Lung microvascular endothelial cell (primary cell): ENCODE results near the gene SNPH. TPM values are rescaled to one million over a fixed set of nuclear protein-coding genes. Genes with fewer than 3 reads are reported as not detected.

Experiments used
- DNase-seq, 2 donors: peaks; one replicate each; pipeline versions ENCODE4 v3.0.0 to v3.0.0-alpha.2; 2010; ENCODE audit warnings: low read depth in 2 of 2
- total RNA-seq: library from RNA; depleted of rRNA; stranded (reverse); fragments of >200 nt; gene quantifications from 2 replicates; pipeline ENCODE4 v1.2.1, GENCODE V29; 2014

SNPH gene
- total RNA-seq, 1 donor from 2014 or later: 1.8 TPM

DNA sequence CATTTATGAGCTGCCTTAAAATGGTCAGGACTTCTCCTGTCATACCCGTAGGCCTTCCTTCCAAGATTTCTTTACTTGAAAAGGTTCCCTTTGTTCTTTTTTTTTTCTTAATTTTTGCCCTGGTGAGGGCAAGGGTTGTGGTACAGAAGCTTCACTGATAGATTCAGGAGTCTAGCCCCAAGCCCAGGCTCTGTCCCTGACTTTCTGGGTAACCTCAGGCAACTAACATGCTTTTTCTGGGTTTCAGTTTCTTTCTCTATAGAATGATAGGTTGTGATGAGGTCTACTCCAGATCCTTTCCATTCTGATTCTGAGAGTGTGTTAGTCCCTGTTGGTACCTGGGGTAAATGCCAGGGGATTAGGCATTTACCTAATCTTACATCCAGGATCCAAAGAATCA, 21.2 kb downstream of the SNPH start:
- DNase-seq: no peak

DNA sequence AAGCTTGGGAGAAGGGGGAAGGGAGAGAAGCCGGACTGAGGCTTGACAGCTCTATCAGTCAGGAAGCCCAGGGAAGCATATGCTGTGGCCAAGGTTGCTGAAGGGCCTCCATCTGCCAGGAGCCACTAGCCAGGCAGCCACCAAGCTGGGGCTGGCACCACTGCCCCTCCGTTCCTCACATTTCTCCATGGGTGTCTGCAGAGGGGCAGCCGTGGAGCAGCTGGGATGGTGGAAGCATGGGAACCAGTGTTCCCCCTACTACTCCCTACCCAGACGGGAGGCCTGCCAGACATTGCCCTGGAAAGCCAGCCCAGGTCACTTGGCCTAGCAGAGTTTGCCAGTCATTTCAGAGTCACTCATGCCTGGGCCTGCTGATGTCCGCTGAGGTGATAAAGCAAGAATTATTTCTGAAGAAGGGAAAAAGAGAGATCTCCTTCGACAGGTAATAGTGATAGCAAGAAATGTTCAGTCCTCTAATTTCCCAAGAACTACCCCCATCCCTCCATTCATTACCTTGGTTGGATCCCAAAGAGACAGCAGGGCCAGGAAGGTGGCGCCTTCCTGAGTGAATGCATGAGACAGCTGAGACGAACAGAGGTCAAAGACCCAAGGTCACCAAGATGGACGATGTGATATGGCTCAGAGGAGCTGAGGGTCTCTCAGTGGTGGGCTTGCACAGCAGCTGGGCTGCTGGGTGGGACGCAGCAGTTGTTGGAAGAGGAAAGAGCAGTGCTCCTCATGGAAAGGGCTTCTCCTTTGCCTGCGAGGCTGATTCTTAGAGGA, 21.9 kb downstream of the SNPH start:
- no peak for DNase-seq

DNA sequence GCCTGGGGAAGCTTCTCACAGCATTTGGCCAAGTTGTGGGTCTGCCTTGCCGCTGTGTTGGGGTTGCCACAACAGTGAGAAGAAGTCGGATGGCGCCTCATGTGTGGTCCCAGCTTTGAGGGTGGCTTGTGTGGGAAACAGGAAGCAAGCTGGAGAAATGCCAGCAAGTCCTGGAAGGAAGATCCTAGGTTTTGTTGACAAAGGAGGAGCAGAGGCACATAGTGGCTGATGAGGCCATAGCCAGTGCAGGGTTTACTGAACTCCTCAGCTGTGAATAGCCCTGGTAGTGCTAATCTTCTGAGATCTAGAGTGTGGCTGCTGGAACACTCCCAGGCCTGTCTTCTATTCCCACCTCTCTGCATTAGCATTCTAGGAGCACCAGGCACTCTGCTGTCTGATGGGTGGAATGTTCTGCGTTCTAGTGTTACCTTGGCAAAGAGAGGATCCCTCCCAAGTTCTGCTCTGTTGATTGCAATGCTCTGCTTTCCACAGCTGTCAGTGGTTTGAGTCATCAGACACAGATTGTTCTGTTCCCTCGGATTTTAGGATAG, 25.2 kb downstream of the SNPH start:
- peak in 1 of 2 donors; percentile 89 for DNase-seq

DNA sequence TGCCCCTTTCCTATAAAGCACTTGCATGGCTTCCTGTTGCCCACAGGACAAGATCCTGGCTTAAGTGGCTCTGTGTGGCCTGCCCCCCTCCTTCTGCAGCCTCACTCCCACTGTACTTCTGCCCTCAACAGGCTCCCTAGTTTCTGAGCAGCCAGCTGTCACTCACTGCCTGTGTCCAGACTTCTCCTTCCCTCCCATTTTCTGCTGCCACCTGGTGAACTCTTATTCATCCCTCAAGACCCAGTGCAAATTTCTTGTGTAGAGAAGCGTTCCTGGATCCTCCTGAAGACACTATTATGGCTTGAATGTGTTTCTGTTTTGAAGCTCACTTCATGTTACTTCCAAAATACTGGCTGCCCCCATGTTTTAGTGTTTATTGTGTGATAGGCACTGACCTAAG, 26.5 kb downstream of the SNPH start:
- no peak for DNase-seq

DNA sequence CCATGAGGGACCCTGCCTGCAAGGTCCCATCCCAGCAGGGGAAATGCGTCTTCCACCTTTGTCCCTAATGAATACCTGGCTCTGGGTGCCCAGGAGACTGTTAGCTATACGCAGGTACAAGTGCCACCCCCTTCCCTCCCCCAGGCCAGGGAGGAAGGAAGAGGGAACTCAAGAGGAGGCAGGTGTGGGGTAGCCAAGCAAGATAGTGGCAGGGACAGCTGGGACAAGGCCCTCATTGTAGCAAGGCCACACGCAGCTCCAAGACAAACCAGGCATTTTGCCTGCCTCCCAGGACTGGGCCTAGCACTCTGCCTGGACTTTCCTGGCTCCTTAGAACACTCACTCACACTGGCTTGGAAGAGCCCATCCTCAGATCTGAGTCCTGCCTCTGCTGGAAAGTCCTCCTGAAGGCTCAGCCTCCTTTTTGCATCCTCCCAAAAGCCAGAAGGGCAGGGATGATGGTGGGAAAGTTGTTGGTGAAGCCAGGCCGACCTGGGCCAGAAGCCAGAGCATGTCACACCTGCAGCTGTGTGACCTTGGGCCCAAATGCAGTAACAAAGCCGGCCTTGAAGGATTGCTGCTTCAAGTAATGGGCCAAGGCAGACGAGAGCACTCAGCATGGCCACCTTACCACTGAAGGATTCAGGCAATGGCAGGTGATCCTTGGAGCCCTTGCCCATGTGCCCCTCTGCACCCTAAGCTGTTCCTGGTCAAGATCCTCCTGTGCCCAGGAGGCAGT, 27.7 kb downstream of the SNPH start:
- no peak for DNase-seq

DNA sequence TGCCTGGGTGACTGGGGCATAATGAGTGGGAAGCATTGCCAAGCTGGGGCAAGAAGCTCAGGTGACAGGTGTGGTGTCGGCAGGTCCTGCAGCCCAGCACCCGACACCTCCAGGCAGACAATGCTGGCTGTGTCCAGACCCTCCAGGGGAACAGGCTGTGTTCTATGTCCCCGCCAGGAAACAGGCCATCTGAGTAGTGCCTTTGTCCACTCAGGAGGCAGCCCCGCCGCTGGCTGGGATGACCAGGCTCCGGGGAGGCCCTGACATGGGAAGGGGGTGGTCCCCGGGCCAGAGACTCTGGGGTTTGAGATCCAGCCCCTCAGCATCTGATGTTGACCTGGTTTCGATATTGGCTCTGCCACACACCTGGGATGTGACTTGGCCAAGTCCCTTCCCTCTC, 28.4 kb downstream of the SNPH start:
- DNase-seq: no peak

DNA sequence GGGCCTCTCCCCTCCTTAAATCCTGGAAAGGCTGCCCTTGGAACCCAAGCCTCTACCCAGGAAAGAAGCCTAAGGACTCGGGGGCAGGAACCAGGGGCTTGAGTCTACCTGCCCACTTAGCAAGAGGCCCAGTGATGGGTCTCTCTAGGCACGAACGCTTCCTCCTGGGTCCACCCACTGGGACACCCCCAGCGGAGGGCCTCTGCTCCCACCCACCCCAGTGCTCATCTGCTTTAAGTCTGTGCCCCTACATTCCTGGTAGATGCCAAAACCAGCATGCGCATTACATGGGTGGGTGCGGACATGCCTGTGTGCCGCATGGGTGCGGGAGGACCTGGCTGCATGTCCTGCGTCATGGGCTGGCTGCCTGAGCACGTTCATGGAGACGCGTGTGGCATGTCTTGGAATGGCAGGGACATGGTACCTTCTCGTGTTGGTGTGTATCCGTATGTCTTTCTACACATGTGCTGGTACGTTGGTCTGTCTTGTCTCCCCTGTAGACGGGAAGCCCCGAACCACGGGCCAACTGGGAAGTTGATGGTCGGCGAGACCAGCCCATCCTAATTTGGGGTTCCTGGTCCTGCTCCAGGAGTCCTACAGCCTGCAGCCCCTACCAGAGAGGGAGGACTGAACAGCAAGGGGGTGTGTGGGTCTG, 29.3 kb downstream of the SNPH start:
- DNase-seq: no peak

DNA sequence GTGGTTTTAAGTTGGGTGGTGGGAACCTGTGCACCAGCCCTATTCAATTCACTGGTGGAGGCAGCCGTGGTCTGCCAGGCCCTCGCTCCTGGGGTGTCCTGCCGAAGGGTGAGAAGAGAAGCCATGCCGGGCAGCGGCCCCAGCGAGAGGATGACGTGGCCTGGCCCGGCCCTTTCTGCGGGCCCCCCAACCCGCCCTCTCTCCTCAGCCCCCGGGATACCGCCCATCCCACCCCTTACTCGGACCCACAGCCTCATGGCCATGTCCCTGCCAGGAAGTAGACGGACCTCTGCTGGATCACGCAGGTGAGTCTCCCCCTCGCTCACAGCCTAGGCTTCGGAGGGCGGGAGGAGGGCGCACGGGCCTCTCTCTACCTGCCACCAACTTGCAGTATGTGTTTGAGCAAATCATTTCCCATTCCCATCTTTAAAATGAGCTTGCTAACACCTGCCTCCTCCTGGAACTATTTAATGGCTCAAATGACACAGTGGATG, 30.1 kb downstream of the SNPH start:
- DNase-seq: no peak

DNA sequence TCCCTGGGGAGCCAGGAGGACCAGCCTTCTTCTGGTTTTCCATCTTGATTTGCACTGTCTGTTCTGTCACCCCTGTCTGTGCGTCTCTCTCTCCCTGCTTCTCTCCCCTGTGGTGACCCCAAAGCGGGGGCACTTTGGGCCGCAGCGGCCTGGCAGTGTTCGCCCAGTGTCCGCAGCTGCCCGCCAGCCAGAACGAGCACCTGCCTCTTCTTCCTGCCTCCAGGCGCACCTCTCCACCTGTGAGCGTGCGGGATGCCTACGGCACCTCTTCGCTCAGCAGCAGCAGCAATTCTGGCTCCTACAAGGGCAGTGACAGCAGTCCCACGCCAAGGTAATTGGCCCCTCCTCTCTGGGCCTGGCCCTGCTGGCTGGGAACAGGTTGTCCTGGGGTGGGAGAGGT, 30.8 kb downstream of the SNPH start:
- DNase-seq: no peak

DNA sequence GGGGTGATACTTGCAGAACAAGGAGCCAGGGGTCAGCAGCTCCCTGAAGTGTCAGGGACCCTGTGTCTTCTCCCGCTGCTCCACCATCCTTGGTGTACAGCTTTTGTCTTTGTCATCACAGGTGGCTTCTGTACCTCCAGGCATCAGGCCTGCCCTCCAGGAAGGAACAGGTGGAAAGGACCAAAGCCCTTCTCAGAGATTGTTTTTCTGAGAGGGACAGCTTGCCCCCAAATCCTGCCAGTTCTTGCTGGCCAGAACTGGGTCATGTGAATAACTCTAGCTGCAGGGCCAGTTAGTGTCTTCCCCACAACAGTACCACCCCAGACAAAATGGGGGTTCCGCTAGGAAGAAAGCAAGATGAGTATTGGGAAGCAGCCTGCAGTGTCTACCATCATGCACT, 31.4 kb downstream of the SNPH start:
- DNase-seq: no peak

DNA sequence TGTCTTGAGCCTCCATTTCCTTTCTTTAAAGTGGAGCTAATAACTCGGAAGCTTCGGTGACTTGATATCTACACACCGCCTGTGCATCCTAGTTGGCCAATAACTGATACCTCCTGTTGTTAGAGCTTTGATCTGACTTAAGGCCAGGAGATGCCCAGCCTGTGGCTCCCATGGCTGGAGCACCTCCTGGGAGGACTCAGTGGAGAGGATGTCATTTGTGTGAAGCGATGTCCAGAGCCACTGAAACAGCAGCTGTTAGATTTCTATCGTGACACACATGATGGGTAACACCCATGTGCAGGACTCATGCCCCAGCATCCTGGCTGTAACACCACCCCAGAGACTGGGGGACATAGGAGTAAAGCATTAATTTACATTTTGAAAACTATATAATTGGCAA, 32.1 kb downstream of the SNPH start:
- no peak for DNase-seq

DNA sequence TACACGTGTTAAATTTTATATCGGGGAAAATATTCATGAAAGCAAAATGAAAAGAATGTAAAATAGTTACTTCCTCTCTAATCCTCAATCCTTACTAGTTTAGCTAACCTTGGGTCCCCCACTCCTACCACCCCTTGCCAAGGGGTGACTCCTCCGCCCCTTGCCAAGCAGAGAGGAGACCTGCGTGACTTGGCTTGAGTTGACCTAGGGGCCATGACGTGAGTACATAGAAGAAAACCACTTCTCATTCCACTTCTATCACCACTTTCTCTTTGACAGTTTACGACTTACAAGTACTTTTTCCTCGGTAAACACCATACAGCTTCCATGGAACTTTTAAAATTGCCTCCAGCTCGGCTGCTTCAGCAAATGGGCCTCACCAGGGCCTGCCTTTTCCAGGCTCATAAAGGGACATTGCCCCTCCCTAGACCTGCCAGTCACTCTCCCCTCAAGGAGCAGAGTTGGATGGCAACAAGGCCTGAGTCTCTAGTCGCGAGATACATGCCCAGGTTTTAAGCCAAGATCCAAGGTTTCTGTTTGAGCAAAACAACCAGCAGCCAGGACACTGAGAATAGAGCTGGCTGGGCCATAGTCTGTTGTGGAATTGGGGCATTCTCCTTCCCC, 32.9 kb downstream of the SNPH start:
- DNase-seq: no peak

DNA sequence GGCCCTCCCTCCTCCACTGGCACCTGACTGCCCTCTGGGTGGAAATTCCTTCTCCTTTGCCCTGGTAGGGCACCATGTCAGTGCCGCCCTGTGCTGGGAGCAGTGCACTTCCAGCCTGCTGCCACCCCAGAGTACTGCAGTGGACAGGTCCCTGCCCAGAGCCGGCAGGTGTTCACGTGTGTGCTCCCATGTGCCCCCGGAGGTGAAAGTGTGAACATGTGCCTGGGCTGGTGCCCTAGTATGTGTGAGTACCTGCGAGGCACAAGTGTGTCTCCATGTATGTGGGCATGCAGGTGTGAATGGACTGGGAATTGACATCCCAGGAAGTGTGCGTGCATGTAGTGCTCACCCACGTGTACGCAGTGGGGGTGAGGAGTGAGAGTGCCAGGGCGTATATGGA, 33.4 kb downstream of the SNPH start:
- no peak for DNase-seq

DNA sequence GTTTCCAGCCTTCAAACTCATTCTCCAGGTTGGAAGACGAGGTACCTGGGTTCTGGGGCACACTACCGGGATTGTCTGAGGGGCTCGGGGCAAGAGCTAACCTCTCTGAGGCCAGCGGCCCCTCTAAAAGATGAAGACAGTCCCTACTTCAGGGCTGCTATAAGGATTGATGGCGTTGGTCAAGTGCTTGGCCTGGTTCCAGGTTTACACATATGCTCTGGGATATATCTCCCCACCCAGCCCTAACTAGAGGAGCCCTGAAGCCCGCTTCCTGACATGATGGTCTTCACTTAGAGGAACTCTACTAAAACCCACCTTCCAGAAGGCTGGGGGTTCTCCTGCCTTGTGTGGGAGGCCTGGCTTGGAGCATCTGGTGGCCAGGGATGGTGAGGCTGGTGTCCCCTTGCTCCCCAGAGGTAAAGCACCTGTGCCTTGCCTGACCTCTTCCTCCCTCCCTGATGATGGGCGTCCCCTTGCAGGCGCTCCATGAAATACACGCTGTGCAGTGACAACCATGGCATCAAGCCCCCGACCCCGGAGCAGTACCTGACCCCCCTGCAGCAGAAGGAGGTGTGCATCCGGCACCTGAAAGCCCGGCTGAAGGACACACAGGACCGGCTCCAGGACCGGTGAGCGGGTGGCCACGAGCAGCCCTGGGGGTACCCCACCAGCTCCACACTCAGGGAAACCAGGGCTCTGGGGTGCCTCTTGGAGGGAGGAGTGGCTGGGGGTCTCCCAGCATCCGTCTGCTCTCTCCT, 34.2 kb downstream of the SNPH start:
- no peak for DNase-seq

DNA sequence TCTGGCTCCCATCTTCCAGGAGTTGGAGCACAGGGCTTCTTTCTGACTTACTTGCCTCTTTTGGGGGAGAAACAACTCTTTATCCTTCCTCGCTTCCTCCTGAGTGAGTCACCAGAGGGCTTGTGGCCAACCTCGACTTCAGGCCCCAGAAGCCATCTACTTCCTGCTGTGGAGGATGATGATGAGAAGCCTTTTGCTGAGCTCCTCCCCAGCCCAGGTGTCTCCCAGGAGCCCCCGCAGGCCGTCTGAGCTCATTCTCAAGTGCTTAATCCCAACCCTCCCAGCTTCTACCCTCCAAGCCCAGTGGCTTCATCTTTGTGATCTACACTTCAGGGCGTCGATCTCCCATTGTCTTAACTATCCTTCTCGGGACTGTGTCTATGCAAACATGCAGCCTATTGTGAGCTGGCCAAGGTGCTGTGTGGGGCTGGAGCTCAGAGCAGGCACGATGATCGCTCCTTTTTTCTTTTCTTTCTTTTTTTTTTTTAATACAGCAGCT, 35.0 kb downstream of the SNPH start:
- DNase-seq: peak in 1 of 2 donors; percentile 81

DNA sequence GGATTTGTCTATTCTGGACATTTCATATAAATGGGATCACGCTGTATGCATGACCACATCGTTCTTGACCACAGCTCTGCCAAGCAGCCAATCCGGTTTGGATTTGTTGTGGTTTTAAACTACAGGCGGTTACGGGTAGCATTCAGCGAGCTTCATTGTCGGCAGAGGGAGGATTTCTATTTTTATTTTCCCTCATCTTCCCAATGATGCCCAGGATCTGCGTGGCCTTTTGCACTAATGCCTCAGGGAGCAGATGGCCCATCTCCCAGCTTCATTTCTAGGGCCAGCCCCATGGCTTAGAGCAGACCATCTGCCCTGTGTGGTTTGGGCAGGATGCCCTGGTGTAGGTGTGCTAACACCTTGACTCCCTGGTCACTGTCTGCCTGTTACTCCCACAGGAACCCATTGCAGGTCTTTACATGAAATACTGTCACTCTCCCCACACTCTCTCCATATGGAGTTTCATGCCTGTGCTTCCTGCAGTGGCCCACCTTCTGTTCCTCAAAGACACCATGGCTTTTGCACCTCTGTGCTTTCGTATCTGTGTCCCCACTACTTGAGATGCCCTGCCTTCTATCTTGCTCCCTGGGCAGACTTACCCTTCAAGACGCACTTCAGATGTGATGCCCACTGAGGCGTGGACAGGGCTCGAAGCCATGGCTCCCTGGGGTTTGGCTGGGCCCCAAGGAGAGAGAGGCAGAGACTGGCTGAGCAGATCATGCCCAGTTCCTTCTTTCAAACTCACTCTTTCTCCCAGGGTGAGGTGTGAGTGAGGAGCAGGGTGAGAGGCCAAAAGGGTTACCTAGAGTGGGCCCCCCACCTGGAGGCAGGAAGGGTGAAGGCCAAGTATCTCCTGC, 36.8 kb downstream of the SNPH start:
- DNase-seq: no peak

DNA sequence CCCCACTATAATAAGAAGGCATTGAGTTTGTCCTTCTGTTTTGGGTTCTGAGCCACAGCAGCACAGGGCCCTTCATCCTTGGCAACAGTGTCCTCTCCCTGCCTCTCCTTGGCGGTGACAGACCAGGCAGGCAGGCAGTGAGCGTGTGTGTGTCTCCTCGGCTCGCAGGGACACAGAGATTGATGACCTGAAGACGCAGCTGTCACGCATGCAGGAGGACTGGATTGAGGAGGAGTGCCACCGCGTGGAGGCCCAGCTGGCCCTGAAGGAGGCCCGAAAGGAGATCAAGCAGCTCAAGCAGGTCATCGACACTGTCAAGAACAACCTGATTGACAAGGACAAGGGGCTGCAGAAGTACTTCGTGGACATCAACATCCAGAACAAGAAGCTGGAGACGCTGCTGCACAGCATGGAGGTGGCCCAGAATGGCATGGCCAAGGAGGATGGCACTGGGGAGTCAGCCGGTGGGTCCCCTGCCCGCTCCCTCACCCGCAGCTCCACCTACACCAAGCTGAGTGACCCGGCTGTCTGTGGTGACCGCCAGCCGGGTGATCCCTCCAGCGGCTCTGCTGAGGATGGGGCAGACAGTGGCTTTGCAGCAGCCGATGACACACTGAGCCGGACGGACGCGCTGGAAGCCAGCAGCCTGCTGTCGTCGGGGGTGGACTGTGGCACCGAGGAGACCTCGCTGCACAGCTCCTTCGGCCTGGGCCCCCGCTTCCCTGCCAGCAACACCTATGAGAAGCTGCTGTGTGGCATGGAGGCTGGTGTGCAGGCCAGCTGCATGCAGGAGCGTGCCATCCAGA, 38.8 kb downstream of the SNPH start:
- no peak for DNase-seq

DNA sequence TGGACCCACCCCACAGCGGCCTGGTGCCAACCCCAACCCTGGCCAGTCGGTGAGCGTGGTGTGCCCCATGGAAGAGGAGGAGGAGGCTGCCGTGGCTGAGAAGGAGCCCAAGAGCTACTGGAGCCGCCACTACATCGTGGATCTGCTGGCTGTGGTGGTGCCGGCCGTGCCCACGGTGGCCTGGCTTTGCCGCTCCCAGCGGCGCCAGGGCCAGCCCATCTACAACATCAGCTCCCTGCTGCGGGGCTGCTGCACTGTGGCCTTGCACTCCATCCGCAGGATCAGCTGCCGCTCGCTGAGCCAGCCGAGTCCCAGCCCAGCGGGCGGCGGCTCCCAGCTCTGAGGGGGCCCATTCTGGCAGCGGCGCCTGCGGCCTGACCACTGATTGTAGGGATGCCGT, 39.6 kb downstream of the SNPH start:
- no peak for DNase-seq
